ENCODE data around the gene IQCF5. TPM values are rescaled to one million over a fixed set of nuclear protein-coding genes. Genes with fewer than 3 reads are reported as not detected.

Gene IQCF5
- total RNA-seq, 1 donor from 2014 or later, result not detected

GRCh38 chr3:51828297-51828696 is 47.1 kb downstream of the IQCF5 start:
- Mint-ChIP-seq H3K27ac (ENCODE audit: unreplicated experiment) (no peak overlapping the region), H3K4me1 (ENCODE audit: low read depth, unreplicated experiment) (no peaks in the 10 kb centered on the region), H3K36me3 (ENCODE audit: low read depth, unreplicated experiment) (no peaks in the 10 kb centered on the region), H3K9me3 (ENCODE audit: unreplicated experiment) (peaks cover 11% of the 10 kb centered on the region), H3K27me3 (ENCODE audit: low read depth, unreplicated experiment) (peaks cover 4% of the 10 kb centered on the region), H3K4me3 (ENCODE audit: unreplicated experiment) (no peak overlapping the region)
- H3K4me1 ChIP-seq (ENCODE audit: insufficient read depth, low read length), result no peaks in the 10 kb centered on the region
- H3K36me3 ChIP-seq (ENCODE audit: insufficient read depth, low read length), result no peaks in the 10 kb centered on the region
- no peak for FAIRE-seq
- no peak overlapping the region for H3K4me2 ChIP-seq (ENCODE audit: low read length)
- H3K79me2 ChIP-seq (ENCODE audit: insufficient read depth, low read length), result no peaks in the 10 kb centered on the region
- DNase-seq (ENCODE audit: low read depth), result no peak
- TF ChIP-seq EZH2 (IDR thresholded peaks at IDR 0.05; ENCODE audit: insufficient read depth, low read length), result no peak
- TF ChIP-seq, protein P1, sequence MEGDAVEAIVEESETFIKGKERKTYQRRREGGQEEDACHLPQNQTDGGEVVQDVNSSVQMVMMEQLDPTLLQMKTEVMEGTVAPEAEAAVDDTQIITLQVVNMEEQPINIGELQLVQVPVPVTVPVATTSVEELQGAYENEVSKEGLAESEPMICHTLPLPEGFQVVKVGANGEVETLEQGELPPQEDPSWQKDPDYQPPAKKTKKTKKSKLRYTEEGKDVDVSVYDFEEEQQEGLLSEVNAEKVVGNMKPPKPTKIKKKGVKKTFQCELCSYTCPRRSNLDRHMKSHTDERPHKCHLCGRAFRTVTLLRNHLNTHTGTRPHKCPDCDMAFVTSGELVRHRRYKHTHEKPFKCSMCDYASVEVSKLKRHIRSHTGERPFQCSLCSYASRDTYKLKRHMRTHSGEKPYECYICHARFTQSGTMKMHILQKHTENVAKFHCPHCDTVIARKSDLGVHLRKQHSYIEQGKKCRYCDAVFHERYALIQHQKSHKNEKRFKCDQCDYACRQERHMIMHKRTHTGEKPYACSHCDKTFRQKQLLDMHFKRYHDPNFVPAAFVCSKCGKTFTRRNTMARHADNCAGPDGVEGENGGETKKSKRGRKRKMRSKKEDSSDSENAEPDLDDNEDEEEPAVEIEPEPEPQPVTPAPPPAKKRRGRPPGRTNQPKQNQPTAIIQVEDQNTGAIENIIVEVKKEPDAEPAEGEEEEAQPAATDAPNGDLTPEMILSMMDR (IDR thresholded peaks at IDR 0.05; ENCODE audit: insufficient read depth, low read depth, low read length), result no peak
- H3K27ac ChIP-seq (ENCODE audit: low read depth, low read length), result no peak overlapping the region
- H3K9me3 ChIP-seq (ENCODE audit: insufficient read depth, low read depth, low read length), result no peaks in the 10 kb centered on the region
- no peak overlapping the region for H3K9ac ChIP-seq (ENCODE audit: low read length)
- no peak overlapping the region for H2AFZ ChIP-seq (ENCODE audit: low read depth, low read length)
- H4K20me1 ChIP-seq (ENCODE audit: insufficient read depth, low read length), result no peaks in the 10 kb centered on the region
- H3K27me3 ChIP-seq (ENCODE audit: insufficient read depth, low read length), result no peaks in the 10 kb centered on the region
- H3K4me3 ChIP-seq (ENCODE audit: insufficient read depth, low read depth, low read length), result no peak overlapping the region

Other genes starting within 250 kb of the IQCF5 start
- gene TEX264, start 204.3 kb downstream of the IQCF5 start, total RNA-seq, result 28.2 and 29.0 TPM in 2 replicates
- 0.12 and 0.25 TPM in 2 replicates for gene GRM2, start 168.5 kb downstream of the IQCF5 start, total RNA-seq
- gene IQCF6, start 96.4 kb downstream of the IQCF5 start, total RNA-seq, result not detected in 2 replicates
- gene IQCF2, start 14.0 kb downstream of the IQCF5 start, total RNA-seq, result not detected in 2 replicates
- not detected in 2 replicates for gene IQCF1, start 27.8 kb upstream of the IQCF5 start, total RNA-seq
- 22.9 and 25.5 TPM in 2 replicates for gene RRP9, start 66.3 kb upstream of the IQCF5 start, total RNA-seq
- gene PARP3, start 66.8 kb upstream of the IQCF5 start, total RNA-seq, result 4.6 and 4.8 TPM in 2 replicates
- gene GPR62, start 79.8 kb upstream of the IQCF5 start, total RNA-seq, result not detected in 2 replicates
- gene PCBP4, start 91.9 kb upstream of the IQCF5 start, total RNA-seq, result 95.4 and 102 TPM in 2 replicates
- gene ABHD14B, start 98.4 kb upstream of the IQCF5 start, total RNA-seq, result 10.3 and 12.3 TPM in 2 replicates
- gene ABHD14A, start 99.5 kb upstream of the IQCF5 start, total RNA-seq, result 10.9 and 11.8 TPM in 2 replicates
- 16.4 and 21.1 TPM in 2 replicates for gene ACY1, start 107.9 kb upstream of the IQCF5 start, total RNA-seq
- gene RPL29, start 120.3 kb upstream of the IQCF5 start, total RNA-seq, result 768 and 872 TPM in 2 replicates
- 24.2 and 24.9 TPM in 2 replicates for gene DUSP7, start 181.0 kb upstream of the IQCF5 start, total RNA-seq